GM12878 (cell line): ENCODE results near the gene TACR1. TPM values are rescaled to one million over a fixed set of nuclear protein-coding genes. Genes with fewer than 3 reads are reported as not detected.

Experiments
- ATAC-seq: fragments of 200-7000 bp; cut with Tn5 transposase; 3 replicates; pipeline ENCODE4 v1.9.1; 2020; ENCODE audit warnings: mild to moderate bottlenecking, moderate library complexity
- BruUV-seq: library from RNA; stranded (reverse); fragments of 400-500 nt; replicated peaks from 2 replicates; lab custom pipeline; 2021; lab: Mats Ljungman, UMichigan
- CTCF ChIA-PET: fragments of 300-600 bp; sonication (Branson Sonifier 250); formaldehyde crosslinking; extraction: SDS; loops from one replicate; lab custom pipeline; 2021; ENCODE audit warnings: inconsistent platforms; lab: Yijun Ruan, JAX
- POLR2A ChIA-PET: fragments of 350-600 bp; formaldehyde crosslinking; extraction: SDS; loops from one replicate; lab custom pipeline; 2021; ENCODE audit warnings: inconsistent platforms; lab: Charles Lee
- RAD21 ChIA-PET: fragments of 300-600 bp; sonication (Branson Sonifier 250); formaldehyde crosslinking; loops from one replicate; lab custom pipeline; 2023; ENCODE audit warnings: antibody characterized with exemption; ENCODE audit not compliant: unreplicated experiment; lab: Charles Lee
- SMC1A ChIA-PET: fragments of 300-600 bp; sonication (Branson Sonifier 250); formaldehyde crosslinking; loops from one replicate; lab custom pipeline; 2023; ENCODE audit not compliant: unreplicated experiment, uncharacterized antibody; lab: Charles Lee
- DNase-seq: peaks from one replicate; pipeline ENCODE4 v3.0.0-alpha.2; 2011; ENCODE audit warnings: low read depth, low spot score
- FAIRE-seq: peaks from 3 replicates; lab custom pipeline; 2011; peaks lifted over from hg19 to GRCh38; lab: Jason Lieb, UNC
- H2AFZ ChIP-seq: 2 replicates; pipeline ENCODE4 v1.6.0; 2011; ENCODE audit warnings: low read depth, low read length, control low read depth; ENCODE audit not compliant: control insufficient read depth
- H3K27ac ChIP-seq: 2 replicates; pipeline ENCODE4 v1.5.1; 2011; ENCODE audit warnings: control low read depth; ENCODE audit not compliant: control insufficient read depth, insufficient read depth
- H3K27me3 ChIP-seq, 2 experiments: replicated peaks in 1 of 2; 2 replicates each; pipeline versions ENCODE4 v1.6.0 to v1.6.1; 2011; ENCODE audit warnings: low read length in 1 of 2; ENCODE audit not compliant: control insufficient read depth in 2 of 2, insufficient read depth in 2 of 2
- H3K36me3 ChIP-seq, 2 experiments: 2 replicates each; pipeline ENCODE4 v1.5.1; 2011; ENCODE audit warnings: low read length in 1 of 2; ENCODE audit not compliant: control insufficient read depth in 2 of 2, insufficient read depth in 2 of 2
- H3K4me1 ChIP-seq: 2 replicates; pipeline ENCODE4 v1.6.1; 2011; ENCODE audit warnings: mild to moderate bottlenecking, low read length, moderate library complexity, mixed read lengths; ENCODE audit not compliant: control insufficient read depth, insufficient read depth
- H3K4me2 ChIP-seq: 2 replicates; pipeline ENCODE4 v1.6.0; 2011; ENCODE audit warnings: control low read depth; ENCODE audit not compliant: control insufficient read depth, insufficient read depth
- H3K4me3 ChIP-seq: fragments of 200-600 bp; sonication (generic); 2 replicates; pipeline ENCODE4 v1.5.1; 2016
- H3K79me2 ChIP-seq: 2 replicates; pipeline ENCODE4 v1.6.0; 2011; ENCODE audit warnings: low read length; ENCODE audit not compliant: control insufficient read depth, insufficient read depth
- H3K9ac ChIP-seq: 2 replicates; pipeline ENCODE4 v1.8.0; 2011; ENCODE audit warnings: low read length, control low read depth, mixed read lengths; ENCODE audit not compliant: control insufficient read depth, insufficient read depth
- H3K9me3 ChIP-seq: replicated peaks from 3 replicates; pipeline ENCODE4 v1.5.1; 2011; ENCODE audit warnings: mild to moderate bottlenecking, low read length; ENCODE audit not compliant: control insufficient read depth, insufficient read depth
- H4K20me1 ChIP-seq: 2 replicates; pipeline ENCODE4 v1.6.0; 2011; ENCODE audit not compliant: control insufficient read depth, insufficient read depth
- ATF3 ChIP-seq: IDR thresholded peaks from 2 replicates; pipeline ENCODE4 v1.6.1; 2011; ENCODE audit warnings: low read depth, mild to moderate bottlenecking, low read length, moderate library complexity, borderline replicate concordance; ENCODE audit errors: extremely low read depth
- ATF7 ChIP-seq: fragments of 450-650 bp; IDR thresholded peaks from 2 replicates; pipeline ENCODE4 v1.6.1; 2016; ENCODE audit warnings: low read depth, mild to moderate bottlenecking
- BACH1 ChIP-seq: fragments of 450-650 bp; IDR thresholded peaks from 2 replicates; pipeline ENCODE4 v1.6.1; 2017; ENCODE audit warnings: mild to moderate bottlenecking, borderline replicate concordance
- KAT2A ChIP-seq: conservative IDR thresholded peaks from 2 replicates; pipeline ENCODE4 v1.6.1; 2011; ENCODE audit warnings: low read depth, low read length; ENCODE audit not compliant: control insufficient read depth
- MAX ChIP-seq: IDR thresholded peaks from 2 replicates; pipeline ENCODE4 v1.6.1; 2012; ENCODE audit warnings: low read depth, low read length, improper control_type of control experiment
- MTA2 ChIP-seq: fragments of 450-650 bp; IDR thresholded peaks from 2 replicates; pipeline ENCODE4 v1.6.1; 2016; ENCODE audit warnings: low read depth, mild to moderate bottlenecking, moderate library complexity
- NR2C2 ChIP-seq: IDR thresholded peaks from 2 replicates; pipeline ENCODE4 v1.6.1; 2011; ENCODE audit warnings: borderline replicate concordance, low read depth; ENCODE audit not compliant: control insufficient read depth, insufficient read length
- PBX3 ChIP-seq: IDR thresholded peaks from 2 replicates; pipeline ENCODE4 v1.6.1; 2011; ENCODE audit warnings: mild to moderate bottlenecking, low read depth, low read length, moderate library complexity; ENCODE audit not compliant: insufficient replicate concordance
- PKNOX1 ChIP-seq: fragments of 450-650 bp; IDR thresholded peaks from 2 replicates; pipeline ENCODE4 v1.6.1; 2016; ENCODE audit warnings: mild to moderate bottlenecking
- RELB ChIP-seq: fragments of 450-650 bp; IDR thresholded peaks from 2 replicates; pipeline ENCODE4 v1.6.1; 2017; ENCODE audit warnings: low read depth, mild to moderate bottlenecking, moderate library complexity
- SMAD1 ChIP-seq: fragments of 450-650 bp; IDR thresholded peaks from 2 replicates; pipeline ENCODE4 v1.6.1; 2018; ENCODE audit warnings: mild to moderate bottlenecking, low read depth; ENCODE audit not compliant: partially characterized antibody
- SRF ChIP-seq, 2 experiments: IDR thresholded peaks; 2 replicates each; pipeline ENCODE4 v1.6.1; 2011; ENCODE audit warnings: low read depth in 2 of 2, low read length in 2 of 2, mild to moderate bottlenecking in 1 of 2, moderate library complexity in 1 of 2
- ZBTB4 ChIP-seq: fragments of 450-650 bp; formaldehyde crosslinking; IDR thresholded peaks from 2 replicates; pipeline ENCODE4 v1.4.0; 2022; ENCODE audit warnings: mild to moderate bottlenecking, moderate library complexity
- WGBS: methylation state at CpG from one replicate; pipeline ENCODE4 v1.1.6; 2016; ENCODE audit warnings: low lambda C conversion rate; ENCODE audit not compliant: insufficient replicate concordance, insufficient coverage; ENCODE audit errors: missing lambda C conversion rate; 5-methylcytosine and 5-hydroxymethylcytosine counted together
- in situ Hi-C: fragments of 300-500 bp; cut with MboI; formaldehyde crosslinking; loops from 9 replicates; pipeline ENCODE4 v1.14.3; 2018; ENCODE audit warnings: mixed read lengths
- intact Hi-C: fragments of 100-400 bp; cut with micrococcal nuclease; formaldehyde crosslinking; loops from one replicate; pipeline ENCODE4 v1.14.2; 2022; ENCODE audit not compliant: unreplicated experiment
- polyA plus RNA-seq, 11 experiments: library from polyadenylated mRNA; depleted of rRNA in 4 of 11; unstranded in 6 of 11; stranded (reverse) in 5 of 11; fragments of >200 nt; fragmentation: Nextera tagmentation in 4 of 11; fragmentation: Illumina TruSeq in 1 of 11; extraction: Ambion mirVana in 4 of 11; extraction: Trizol in 1 of 11; gene quantifications; 1 replicate in 1 of 11; 2 replicates in 10 of 11; pipeline versions ENCODE4 v1.2.1 to v1.2.3, GENCODE V29; 2011 to 2016; ENCODE audit warnings: inconsistent platforms in 2 of 11, missing spikeins in 2 of 11, low read depth in 1 of 11
- total RNA-seq, 4 experiments: library from RNA; depleted of rRNA in 3 of 4; stranded (reverse); fragments of >200 nt in 3 of 4; fragmentation: Illumina TruSeq in 1 of 4; extraction: Trizol in 1 of 4; gene quantifications; 2 replicates each; pipeline versions ENCODE4 v1.2.1 to v1.2.3, GENCODE V29; 2013 to 2021

The TACR1 gene
- total and polyA plus RNA-seq, 10 of the 15 experiments (the other 5 are each of a cell fraction or from before 2014, with no cell fraction given) = 0.04 to 1.4 (median 0.15) TPM

GRCh38 chr2:75186821-75187220 is 12.5 kb downstream of the TACR1 start (continued):
- no peak for TF ChIP-seq SRF (IDR thresholded peaks at IDR 0.05; ENCODE audit: low read depth in 2 of 2, low read length in 2 of 2)

GRCh38 chr2:75182606-75183005 is 16.7 kb downstream of the TACR1 start:
- Histone ChIP-seq H3K4me2 (no peak overlapping the region), H2AFZ (no peak overlapping the region), H4K20me1 (no peaks in the 10 kb centered on the region), H3K79me2 (no peaks in the 10 kb centered on the region), H3K27ac (no peak overlapping the region), H3K9me3 (no peaks in the 10 kb centered on the region; the same call in 2 of the 3 replicates), H3K36me3 (no peaks in the 10 kb centered on the region), H3K4me1 (no peaks in the 10 kb centered on the region), H3K9ac (no peak overlapping the region), H3K27me3 (no peaks in the 10 kb centered on the region), H3K4me3 (no peak overlapping the region)
- no TSS peak for BruUV-seq
- FAIRE-seq = no peak
- in situ Hi-C loops (no loop called here), intact Hi-C loops (no loop called here)
- DNase-seq = no peak
- WGBS = 36% methylated on average over 3 of the region's 3 CpGs
- ChIA-PET RAD21 (no interaction called here), SMC1A (no interaction called here), POLR2A (no interaction called here), CTCF (interaction anchor here (1.5 to 2.8 kb wide), 2 partner anchors 13 to 426 kb away, joined by 5 to 8 read pairs; no protein-coding TSS in a partner anchor)
- no peak for ATAC-seq
- no peak for TF ChIP-seq ATF7
- no peak for TF ChIP-seq MTA2
- no peak for TF ChIP-seq PKNOX1
- no peak for TF ChIP-seq ATF3
- no peak for TF ChIP-seq KAT2A
- TF ChIP-seq PBX3 = no peak
- no peak for TF ChIP-seq MAX
- TF ChIP-seq BACH1 = no peak
- TF ChIP-seq ZBTB4 (CRISPR knock-in tag) = no peak
- TF ChIP-seq SMAD1 = no peak
- no peak for TF ChIP-seq NR2C2
- no peak for TF ChIP-seq RELB
